Measurements from ENCODE around the gene EP300. TPM values are rescaled to one million over a fixed set of nuclear protein-coding genes. Genes with fewer than 3 reads are reported as not detected.
A peak's percentile ranks its signal among the peaks of the same experiment; 100 is the strongest.
"Not testable (repeated sequence)": the region's sequence is repeated elsewhere in the genome, so short reads cannot be mapped to it uniquely, and the experiment has no call there.

The EP300 gene
- total and polyA plus RNA-seq, 7 experiments from 2014 or later, result 13.3 to 155 (median 108) TPM

DNA sequence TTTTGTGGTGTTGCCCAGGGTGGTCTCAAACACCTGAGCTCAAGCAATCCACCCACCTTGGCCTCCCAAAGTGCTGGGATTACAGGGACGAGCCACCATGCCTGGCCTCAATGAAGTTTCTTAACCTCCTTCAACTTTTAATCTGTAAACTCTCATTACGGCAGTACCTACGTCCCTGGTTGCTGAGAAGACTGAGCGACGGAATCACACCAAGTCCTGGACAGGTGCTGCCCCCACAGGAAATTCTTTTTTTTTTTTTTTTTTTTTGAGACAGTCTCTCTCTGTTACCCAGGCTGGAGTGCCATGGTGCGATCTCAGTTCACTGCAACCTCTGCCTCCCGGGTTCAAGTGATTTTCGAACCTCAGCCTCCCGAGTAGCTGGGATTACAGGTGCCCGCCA, 24.4 kb upstream of the EP300 start:
- H3K27me3 Mint-ChIP-seq; ATAC-seq; H3K4me1 ChIP-seq (ENCODE audit: control insufficient read depth in 2 of 2, insufficient read depth in 2 of 2, low read length in 2 of 2); H3K4me3 Mint-ChIP-seq; H3K9me3 Mint-ChIP-seq; DNase-seq; intact Hi-C loops (cut with micrococcal nuclease); H3K36me3 ChIP-seq (ENCODE audit: control insufficient read depth in 2 of 3, insufficient read depth in 3 of 3, low read length in 3 of 3); H3K27ac ChIP-seq (ENCODE audit: low read depth, low read length); H3K27me3 ChIP-seq (ENCODE audit: control insufficient read depth in 2 of 2, insufficient read depth in 2 of 2, low read length in 2 of 2); H3K4me3 ChIP-seq (ENCODE audit: low read length); H3K36me3 Mint-ChIP-seq; H3K9me3 ChIP-seq (ENCODE audit: control insufficient read depth in 2 of 3, low read length in 3 of 3): not testable (repeated sequence)
- ChIA-PET POLR2A (interaction anchor here (1.9 kb wide), 1 partner anchor 117 kb away, joined by 4 read pairs; the partner anchor contains the start of gene RBX1), CTCF (interaction anchor here (0.6 kb wide), 1 partner anchor 242 kb away, joined by 3 read pairs; no protein-coding TSS in a partner anchor)
- H3K4me1 Mint-ChIP-seq, result peaks cover 7 to 11% (median 8%) of the 10 kb centered on the region in 7 donors
- H3K27ac Mint-ChIP-seq, result peak overlapping the region in 1 of 9 donors; percentile 16

DNA sequence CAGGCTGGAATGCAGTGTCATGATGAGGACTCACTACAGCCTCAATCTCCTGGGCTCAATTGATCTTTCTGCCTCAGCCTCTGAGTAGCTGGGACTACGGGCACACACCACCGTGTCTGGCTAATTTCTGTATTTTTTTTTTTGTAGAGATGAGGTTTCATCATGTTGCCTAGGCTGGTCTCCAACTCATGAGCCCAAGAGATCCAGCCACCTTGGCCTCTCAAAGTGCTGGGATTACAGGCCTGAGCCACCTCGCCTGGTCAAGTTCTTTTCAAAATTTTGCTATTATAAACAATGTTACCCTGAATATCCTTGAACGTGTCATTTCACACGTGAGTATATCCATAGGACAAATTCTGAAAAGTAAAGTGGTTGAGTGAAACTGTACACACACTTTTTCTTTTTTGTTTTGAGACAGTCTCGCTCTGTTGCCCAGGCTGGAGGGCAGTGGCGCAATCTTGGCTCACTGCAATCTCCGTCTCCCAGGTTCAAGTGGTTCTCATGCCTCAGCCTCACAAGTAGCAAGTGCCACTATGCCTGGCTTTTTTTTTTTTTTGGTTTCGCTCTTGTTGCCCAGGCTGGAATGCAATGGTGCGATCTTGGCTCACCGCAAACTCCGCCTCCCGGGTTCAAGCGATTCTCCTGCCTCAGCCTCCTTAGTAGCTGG, 21.6 kb upstream of the EP300 start:
- H3K4me3 Mint-ChIP-seq, result no peak overlapping the region
- intact Hi-C loops (cut with micrococcal nuclease), result loop anchor here in 1 of 2 donors (2.0 kb wide), 1 partner anchor 20 kb away; no protein-coding TSS in a partner anchor
- peaks cover 7 to 11% (median 8%) of the 10 kb centered on the region in 7 donors for H3K4me1 Mint-ChIP-seq
- ATAC-seq (no peak), DNase-seq (no peak)
- no peaks in the 10 kb centered on the region for H3K36me3 ChIP-seq (ENCODE audit: control insufficient read depth in 2 of 3, insufficient read depth in 3 of 3, low read length in 3 of 3)
- ChIA-PET CTCF (no interaction called here), POLR2A (interaction anchor here (0.7 kb wide), 2 partner anchors 9 to 122 kb away, joined by 3 read pairs; no protein-coding TSS in a partner anchor)
- no peaks in the 10 kb centered on the region for H3K27me3 ChIP-seq (ENCODE audit: control insufficient read depth in 2 of 2, insufficient read depth in 2 of 2, low read length in 2 of 2)
- no peaks in the 10 kb centered on the region for H3K9me3 Mint-ChIP-seq
- no peaks in the 10 kb centered on the region for H3K4me1 ChIP-seq (ENCODE audit: control insufficient read depth in 2 of 2, insufficient read depth in 2 of 2, low read length in 2 of 2)
- H3K4me3 ChIP-seq (ENCODE audit: low read length), result no peak overlapping the region
- no peaks in the 10 kb centered on the region for H3K27me3 Mint-ChIP-seq
- no peak overlapping the region for H3K27ac Mint-ChIP-seq
- H3K27ac ChIP-seq (ENCODE audit: low read depth, low read length), result no peak overlapping the region
- H3K9me3 ChIP-seq (ENCODE audit: control insufficient read depth in 2 of 3, low read length in 3 of 3), result no peaks in the 10 kb centered on the region
- H3K36me3 Mint-ChIP-seq, result no peaks in the 10 kb centered on the region

DNA sequence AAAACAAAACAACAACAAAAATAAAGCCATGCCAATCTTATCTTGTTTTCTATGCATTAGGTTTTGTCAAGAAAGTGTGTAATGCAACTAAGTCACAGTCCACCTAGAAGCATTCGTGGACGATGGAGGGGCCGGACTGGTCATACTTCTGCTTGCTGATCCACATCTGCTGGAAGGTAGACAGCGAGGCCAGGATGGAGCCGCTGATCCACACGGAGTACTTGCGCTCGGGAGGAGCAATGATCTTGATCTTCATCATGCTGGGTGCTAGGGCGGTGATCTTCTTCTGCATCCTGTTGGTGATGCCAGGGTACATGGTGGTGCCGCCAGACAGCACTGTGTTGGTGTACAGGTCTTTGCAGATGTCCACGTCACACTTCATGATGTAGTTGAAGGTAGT, 18.3 kb upstream of the EP300 start:
- POLR2A ChIA-PET, result no interaction called here
- Mint-ChIP-seq H3K4me3 (no peak overlapping the region), H3K36me3 (no peaks in the 10 kb centered on the region), H3K9me3 (no peaks in the 10 kb centered on the region), H3K27ac (peak overlapping the region in 1 of 9 donors; percentile 21), H3K4me1 (peaks cover 2 to 3% (median 3%) of the 10 kb centered on the region in 7 donors), H3K27me3 (peaks cover 0 to 3% (median 0%) of the 10 kb centered on the region in 5 donors)
- H3K27me3 ChIP-seq (ENCODE audit: control insufficient read depth in 2 of 2, insufficient read depth in 2 of 2, low read length in 2 of 2), result no peaks in the 10 kb centered on the region
- H3K4me3 ChIP-seq (ENCODE audit: low read length), result no peak overlapping the region
- no peaks in the 10 kb centered on the region for H3K36me3 ChIP-seq (ENCODE audit: control insufficient read depth in 2 of 3, insufficient read depth in 3 of 3, low read length in 3 of 3)
- H3K4me1 ChIP-seq (ENCODE audit: control insufficient read depth in 2 of 2, insufficient read depth in 2 of 2, low read length in 2 of 2), result no peaks in the 10 kb centered on the region
- no peak for DNase-seq
- H3K27ac ChIP-seq (ENCODE audit: low read depth, low read length), result no peak overlapping the region
- ATAC-seq, result no peak
- intact Hi-C loops (cut with micrococcal nuclease), result no loop called here
- CTCF ChIA-PET, result no interaction called here
- no peaks in the 10 kb centered on the region for H3K9me3 ChIP-seq (ENCODE audit: control insufficient read depth in 2 of 3, low read length in 3 of 3)

DNA sequence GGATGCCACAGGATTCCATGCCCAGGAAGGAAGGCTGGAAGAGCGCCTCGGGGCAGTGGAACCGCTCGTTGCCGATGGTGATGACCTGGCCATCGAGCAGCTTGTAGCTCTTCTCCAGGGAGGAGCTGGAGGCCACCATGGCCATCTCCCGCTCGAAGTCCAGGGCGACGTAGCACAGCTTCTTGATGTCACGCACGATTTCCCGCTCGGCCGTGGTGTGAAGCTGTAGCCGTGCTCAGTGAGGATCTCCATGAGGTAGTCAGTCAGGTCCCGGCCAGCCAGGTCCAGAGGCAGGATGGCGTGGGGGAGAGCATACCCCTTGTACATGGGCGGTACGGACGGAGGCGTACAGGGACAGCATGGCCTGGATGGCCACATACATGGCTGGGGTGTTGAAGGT, 17.9 kb upstream of the EP300 start:
- H3K4me3 Mint-ChIP-seq, result no peak overlapping the region
- intact Hi-C loops (cut with micrococcal nuclease), result no loop called here
- ChIA-PET POLR2A (no interaction called here), CTCF (no interaction called here)
- Histone ChIP-seq H3K4me3 (ENCODE audit: low read length) (no peak overlapping the region), H3K27ac (ENCODE audit: low read depth, low read length) (no peak overlapping the region), H3K4me1 (ENCODE audit: control insufficient read depth in 2 of 2, insufficient read depth in 2 of 2, low read length in 2 of 2) (no peaks in the 10 kb centered on the region), H3K27me3 (ENCODE audit: control insufficient read depth in 2 of 2, insufficient read depth in 2 of 2, low read length in 2 of 2) (no peaks in the 10 kb centered on the region), H3K36me3 (ENCODE audit: control insufficient read depth in 2 of 3, insufficient read depth in 3 of 3, low read length in 3 of 3) (no peaks in the 10 kb centered on the region), H3K9me3 (ENCODE audit: control insufficient read depth in 2 of 3, low read length in 3 of 3) (no peaks in the 10 kb centered on the region)
- ATAC-seq (no peak), DNase-seq (no peak)
- peaks cover 0 to 2% (median 0%) of the 10 kb centered on the region in 7 donors for H3K4me1 Mint-ChIP-seq
- H3K27ac Mint-ChIP-seq, result no peak overlapping the region
- peaks cover 0 to 3% (median 0%) of the 10 kb centered on the region in 5 donors for H3K27me3 Mint-ChIP-seq
- H3K36me3 Mint-ChIP-seq, result no peaks in the 10 kb centered on the region
- H3K9me3 Mint-ChIP-seq, result no peaks in the 10 kb centered on the region

DNA sequence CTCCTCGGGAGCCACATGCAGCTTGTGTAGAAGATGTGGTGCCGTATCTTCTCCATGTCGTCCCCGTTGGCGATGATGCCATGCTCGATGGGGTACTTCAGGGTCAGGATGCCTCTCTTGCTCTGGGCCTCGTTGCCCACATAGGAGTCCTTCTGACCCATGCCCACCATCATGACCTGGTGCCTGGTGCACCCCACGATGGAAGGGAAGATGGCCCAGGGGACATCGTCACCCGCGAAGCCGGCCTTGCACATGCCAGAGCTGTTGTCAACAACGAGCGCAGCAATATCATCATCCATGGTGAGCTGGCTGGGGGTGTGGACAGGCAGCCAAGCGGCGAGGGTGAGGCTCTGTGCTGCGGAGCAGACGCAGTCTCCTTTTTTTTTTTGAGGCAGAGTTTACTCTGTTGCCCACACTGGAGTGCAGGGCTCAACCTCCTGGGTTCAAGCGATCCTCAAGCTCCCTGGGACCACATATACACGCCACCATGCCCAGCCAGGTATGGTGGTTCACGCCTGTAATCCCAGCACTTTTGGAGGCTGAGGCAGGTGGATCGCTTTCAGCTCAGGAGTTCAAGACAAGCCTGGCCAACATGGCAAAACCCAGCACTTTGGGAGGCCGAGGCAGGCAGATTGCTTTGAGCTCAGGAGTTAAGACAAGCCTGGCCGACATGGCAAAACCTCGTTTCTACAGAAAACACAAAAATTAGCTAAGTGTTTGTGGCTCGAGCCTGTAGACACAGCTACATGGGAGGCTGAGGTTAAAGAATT, 17.3 kb upstream of the EP300 start:
- Histone ChIP-seq H3K27me3 (ENCODE audit: control insufficient read depth in 2 of 2, insufficient read depth in 2 of 2, low read length in 2 of 2) (no peaks in the 10 kb centered on the region), H3K4me3 (ENCODE audit: low read length) (no peak overlapping the region), H3K36me3 (ENCODE audit: control insufficient read depth in 2 of 3, insufficient read depth in 3 of 3, low read length in 3 of 3) (no peaks in the 10 kb centered on the region), H3K27ac (ENCODE audit: low read depth, low read length) (no peak overlapping the region), H3K4me1 (ENCODE audit: control insufficient read depth in 2 of 2, insufficient read depth in 2 of 2, low read length in 2 of 2) (no peaks in the 10 kb centered on the region), H3K9me3 (ENCODE audit: control insufficient read depth in 2 of 3, low read length in 3 of 3) (no peaks in the 10 kb centered on the region)
- Mint-ChIP-seq H3K4me3 (no peak overlapping the region), H3K9me3 (no peaks in the 10 kb centered on the region), H3K27me3 (peaks cover 0 to 3% (median 0%) of the 10 kb centered on the region in 5 donors), H3K4me1 (peaks cover 0 to 2% (median 0%) of the 10 kb centered on the region in 7 donors), H3K36me3 (no peaks in the 10 kb centered on the region), H3K27ac (no peak overlapping the region)
- intact Hi-C loops (cut with micrococcal nuclease), result no loop called here
- ATAC-seq (no peak), DNase-seq (no peak)
- CTCF ChIA-PET, result interaction anchor here (0.9 kb wide), 1 partner anchor 152 kb away, joined by 5 read pairs; no protein-coding TSS in a partner anchor
- POLR2A ChIA-PET, result no interaction called here

DNA sequence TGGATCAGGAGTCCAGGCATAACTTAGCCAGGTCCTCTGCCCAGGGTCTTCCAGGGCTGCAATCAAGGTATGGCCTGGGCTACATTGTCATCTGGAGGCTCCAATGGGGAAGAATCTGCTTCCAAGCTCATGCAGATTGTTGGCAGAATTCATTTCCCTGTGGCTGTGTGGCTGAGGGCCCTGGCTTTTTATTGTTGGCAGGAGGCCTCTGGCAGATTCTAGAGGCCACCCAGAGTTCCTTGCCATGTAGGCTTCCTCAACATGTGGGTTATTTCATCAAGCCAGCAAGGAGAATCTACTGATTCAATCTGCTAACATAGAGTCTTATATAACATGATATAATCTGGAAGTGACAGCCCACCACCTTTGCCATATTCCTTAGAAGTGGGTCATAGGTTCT, 16.4 kb upstream of the EP300 start:
- Histone ChIP-seq H3K4me1 (ENCODE audit: control insufficient read depth in 2 of 2, insufficient read depth in 2 of 2, low read length in 2 of 2) (no peaks in the 10 kb centered on the region), H3K27me3 (ENCODE audit: control insufficient read depth in 2 of 2, insufficient read depth in 2 of 2, low read length in 2 of 2) (no peaks in the 10 kb centered on the region), H3K9me3 (ENCODE audit: control insufficient read depth in 2 of 3, low read length in 3 of 3) (no peaks in the 10 kb centered on the region), H3K4me3 (ENCODE audit: low read length) (no peak overlapping the region), H3K27ac (ENCODE audit: low read depth, low read length) (no peak overlapping the region), H3K36me3 (ENCODE audit: control insufficient read depth in 2 of 3, insufficient read depth in 3 of 3, low read length in 3 of 3) (no peaks in the 10 kb centered on the region)
- ChIA-PET CTCF (interaction anchor here (0.9 kb wide), 1 partner anchor 153 kb away, joined by 5 read pairs; no protein-coding TSS in a partner anchor), POLR2A (no interaction called here)
- intact Hi-C loops (cut with micrococcal nuclease), result no loop called here
- no peak overlapping the region for H3K4me3 Mint-ChIP-seq
- H3K27ac Mint-ChIP-seq, result no peak overlapping the region
- DNase-seq (no peak), ATAC-seq (no peak)
- H3K4me1 Mint-ChIP-seq, result peaks cover 0 to 2% (median 0%) of the 10 kb centered on the region in 7 donors
- no peaks in the 10 kb centered on the region for H3K36me3 Mint-ChIP-seq
- no peaks in the 10 kb centered on the region for H3K9me3 Mint-ChIP-seq
- H3K27me3 Mint-ChIP-seq, result peaks cover 0 to 3% (median 0%) of the 10 kb centered on the region in 5 donors
